IMR-90 (cell line): ENCODE data around the gene KCNK7. TPM values are rescaled to one million over a fixed set of nuclear protein-coding genes. Genes with fewer than 3 reads are reported as not detected.

Experiments
- ATAC-seq: fragments of 200-7000 bp; cut with Tn5 transposase; 2 replicates; pipeline ENCODE4 v1.9.1; 2020; ENCODE audit warnings: low read depth, mild to moderate bottlenecking, moderate library complexity
- BruUV-seq: library from RNA; stranded (reverse); fragments of 400-500 nt; replicated peaks from 2 replicates; lab custom pipeline; 2021; lab: Mats Ljungman, UMichigan
- CTCF ChIA-PET: fragments of 300-600 bp; formaldehyde crosslinking; extraction: SDS; loops from one replicate; lab custom pipeline; 2021; ENCODE audit warnings: antibody characterized with exemption; lab: Yijun Ruan, JAX
- POLR2A ChIA-PET: fragments of 300-600 bp; sonication (Branson Sonifier 250); formaldehyde crosslinking; loops from one replicate; lab custom pipeline; 2022; ENCODE audit warnings: antibody characterized with exemption; ENCODE audit not compliant: unreplicated experiment; lab: Charles Lee
- DNase-seq: peaks from one replicate; pipeline ENCODE4 v3.0.0; 2013
- H2AFZ ChIP-seq: replicated peaks from 2 replicates; pipeline ENCODE3; 2013; ENCODE audit warnings: low read length, mild to moderate bottlenecking; ENCODE audit not compliant: poor library complexity
- H2AK5ac ChIP-seq: 2 replicates; pipeline ENCODE4 v1.6.1; 2013; ENCODE audit warnings: low read depth, low read length, inconsistent platforms
- H2AK9ac ChIP-seq: replicated peaks from 2 replicates; pipeline ENCODE3; 2013; ENCODE audit warnings: mild to moderate bottlenecking, low read depth, low read length, moderate library complexity; ENCODE audit not compliant: poor library complexity
- H2BK120ac ChIP-seq: 2 replicates; pipeline ENCODE4 v1.6.1; 2013; ENCODE audit warnings: low read depth, low read length, inconsistent platforms
- H2BK15ac ChIP-seq: 3 replicates; pipeline ENCODE4 v1.6.1; 2013; ENCODE audit warnings: low read depth, low read length, inconsistent platforms
- H2BK20ac ChIP-seq: 2 replicates; pipeline ENCODE4 v1.6.1; 2013; ENCODE audit warnings: low read depth, mild to moderate bottlenecking, inconsistent platforms, low read length, moderate library complexity
- H2BK5ac ChIP-seq: 2 replicates; pipeline ENCODE4 v1.6.1; 2013; ENCODE audit warnings: mild to moderate bottlenecking, low read depth, low read length, inconsistent platforms; ENCODE audit not compliant: poor library complexity, severe bottlenecking
- H3K14ac ChIP-seq: replicated peaks from 2 replicates; pipeline ENCODE4 v1.6.1; 2013; ENCODE audit warnings: low read depth, low read length, inconsistent platforms
- H3K18ac ChIP-seq: 2 replicates; pipeline ENCODE4 v1.6.1; 2013; ENCODE audit warnings: low read depth, low read length, control low read depth
- H3K23ac ChIP-seq: 2 replicates; pipeline ENCODE4 v1.6.1; 2013; ENCODE audit warnings: low read depth, low read length, inconsistent platforms
- H3K27ac ChIP-seq: 2 replicates; pipeline ENCODE4 v1.5.1; 2013; ENCODE audit warnings: mild to moderate bottlenecking, control low read depth, low read length; ENCODE audit not compliant: insufficient read depth
- H3K27me3 ChIP-seq: 2 replicates; pipeline ENCODE4 v1.6.1; 2013; ENCODE audit warnings: low read length; ENCODE audit not compliant: control insufficient read depth, insufficient read depth
- H3K36me3 ChIP-seq: 2 replicates; pipeline ENCODE4 v1.6.1; 2013; ENCODE audit warnings: low read length, mixed read lengths; ENCODE audit not compliant: control insufficient read depth, insufficient read depth
- H3K4ac ChIP-seq: 2 replicates; pipeline ENCODE4 v1.6.1; 2013; ENCODE audit warnings: low read depth, low read length, inconsistent platforms
- H3K4me1 ChIP-seq: 2 replicates; pipeline ENCODE4 v1.6.1; 2013; ENCODE audit warnings: low read length, mixed read lengths; ENCODE audit not compliant: control insufficient read depth, insufficient read depth
- H3K4me2 ChIP-seq: 2 replicates; pipeline ENCODE4 v1.6.1; 2013; ENCODE audit warnings: low read depth, mild to moderate bottlenecking, control low read depth, low read length, moderate library complexity
- H3K4me3 ChIP-seq: 2 replicates; pipeline ENCODE4 v1.5.1; 2013; ENCODE audit warnings: low read depth, mild to moderate bottlenecking, control low read depth, low read length, moderate library complexity; ENCODE audit not compliant: insufficient read depth
- H3K56ac ChIP-seq: 2 replicates; pipeline ENCODE4 v1.6.1; 2013; ENCODE audit warnings: low read length, inconsistent platforms; ENCODE audit not compliant: insufficient read depth; ENCODE audit errors: extremely low read depth
- H3K79me1 ChIP-seq, 2 experiments: 2 replicates each; pipeline ENCODE4 v1.6.1; 2013; ENCODE audit warnings: low read length in 2 of 2, inconsistent platforms in 1 of 2, low read depth in 1 of 2
- H3K9ac ChIP-seq: 2 replicates; pipeline ENCODE4 v1.6.1; 2013; ENCODE audit warnings: low read depth, low read length, control low read depth
- H3K9me1 ChIP-seq: 2 replicates; pipeline ENCODE4 v1.6.1; 2013; ENCODE audit warnings: low read length, inconsistent platforms; ENCODE audit not compliant: insufficient read depth
- H3K9me3 ChIP-seq: 2 replicates; pipeline ENCODE4 v1.6.1; 2013; ENCODE audit warnings: low read length; ENCODE audit not compliant: control insufficient read depth, insufficient read depth
- H4K20me1 ChIP-seq: 2 replicates; pipeline ENCODE4 v1.6.1; 2013; ENCODE audit warnings: low read length, inconsistent platforms; ENCODE audit not compliant: insufficient read depth
- H4K5ac ChIP-seq: 2 replicates; pipeline ENCODE4 v1.6.1; 2013; ENCODE audit warnings: mild to moderate bottlenecking, low read depth, low read length, control low read depth
- H4K8ac ChIP-seq, 2 experiments: 2 replicates each; pipeline ENCODE4 v1.6.1; 2013; ENCODE audit warnings: low read depth in 2 of 2, low read length in 2 of 2, control low read depth in 1 of 2, inconsistent platforms in 1 of 2
- H4K91ac ChIP-seq: 2 replicates; pipeline ENCODE4 v1.6.1; 2013; ENCODE audit warnings: low read depth, low read length, inconsistent platforms; ENCODE audit not compliant: insufficient read depth
- BHLHE40 ChIP-seq: fragments of 150-350 bp; IDR thresholded peaks from 2 replicates; pipeline ENCODE4 v1.6.1; 2016; ENCODE audit warnings: mild to moderate bottlenecking, low read depth, low read length
- CEBPB ChIP-seq: IDR thresholded peaks from 2 replicates; pipeline ENCODE4 v1.6.1; 2012; ENCODE audit warnings: low read depth, low read length, improper control_type of control experiment
- CHD1 ChIP-seq: IDR thresholded peaks from 2 replicates; pipeline ENCODE4 v1.6.1; 2012; ENCODE audit warnings: low read depth, low read length, improper control_type of control experiment
- CTCF ChIP-seq: conservative IDR thresholded peaks from 2 replicates; pipeline ENCODE4 v1.5.1; 2012; ENCODE audit warnings: mild to moderate bottlenecking, low read depth, low read length, improper control_type of control experiment
- ELK1 ChIP-seq: fragments of 150-350 bp; IDR thresholded peaks from 2 replicates; pipeline ENCODE4 v1.6.1; 2016; ENCODE audit warnings: low read depth, mild to moderate bottlenecking, low read length, moderate library complexity, borderline replicate concordance
- FOS ChIP-seq: fragments of 150-350 bp; IDR thresholded peaks from 2 replicates; pipeline ENCODE4 v1.6.1; 2016; ENCODE audit warnings: low read depth, low read length
- MAFK ChIP-seq: IDR thresholded peaks from 2 replicates; pipeline ENCODE4 v1.6.1; 2012; ENCODE audit warnings: low read depth, low read length, improper control_type of control experiment
- MAZ ChIP-seq: IDR thresholded peaks from 2 replicates; pipeline ENCODE4 v1.6.1; 2012; ENCODE audit warnings: low read depth, mild to moderate bottlenecking, low read length, improper control_type of control experiment, moderate library complexity, borderline replicate concordance
- MXI1 ChIP-seq: IDR thresholded peaks from 2 replicates; pipeline ENCODE4 v1.6.1; 2012; ENCODE audit warnings: low read depth, mild to moderate bottlenecking, low read length, moderate library complexity, borderline replicate concordance
- NFE2L2 ChIP-seq: fragments of 150-350 bp; IDR thresholded peaks from 2 replicates; pipeline ENCODE4 v1.6.1; 2016; ENCODE audit warnings: low read depth, mild to moderate bottlenecking, low read length
- POLR2A ChIP-seq: IDR thresholded peaks from 2 replicates; pipeline ENCODE4 v1.6.1; 2012; ENCODE audit warnings: mild to moderate bottlenecking, low read depth, low read length
- RAD21 ChIP-seq: IDR thresholded peaks from 2 replicates; pipeline ENCODE4 v1.6.1; 2012; ENCODE audit warnings: low read length, improper control_type of control experiment
- RCOR1 ChIP-seq: IDR thresholded peaks from 2 replicates; pipeline ENCODE4 v1.6.1; 2012; ENCODE audit warnings: mild to moderate bottlenecking, low read length, improper control_type of control experiment; ENCODE audit not compliant: insufficient replicate concordance
- RFX5 ChIP-seq: IDR thresholded peaks from 2 replicates; pipeline ENCODE4 v1.8.0; 2012; ENCODE audit warnings: low read depth, mild to moderate bottlenecking, low read length, moderate library complexity
- SMC3 ChIP-seq: fragments of 150-350 bp; IDR thresholded peaks from 2 replicates; pipeline ENCODE4 v1.6.1; 2016; ENCODE audit warnings: low read depth, mild to moderate bottlenecking, antibody characterized with exemption, low read length, moderate library complexity
- USF2 ChIP-seq: fragments of 150-350 bp; IDR thresholded peaks from 2 replicates; pipeline ENCODE4 v1.6.1; 2017; ENCODE audit warnings: mild to moderate bottlenecking, antibody characterized with exemption, low read length, low read depth
- WGBS, 2 experiments: methylation state at CpG; one replicate each; pipeline versions ENCODE4 v1.1.5 to v1.1.7; 2013; ENCODE audit warnings: missing lambda C conversion rate in 2 of 2; ENCODE audit not compliant: insufficient read length in 1 of 2; ENCODE audit errors: extremely low coverage in 2 of 2; 5-methylcytosine and 5-hydroxymethylcytosine counted together
- dilution Hi-C: fragments of 300-500 bp; cut with HindIII; formaldehyde crosslinking; loops from one replicate; pipeline ENCODE4 v1.14.3; 2018; ENCODE audit warnings: low sequenced_read_pairs; ENCODE audit not compliant: unreplicated experiment
- in situ Hi-C: fragments of 300-500 bp; cut with MboI; formaldehyde crosslinking; loops from 3 replicates; pipeline ENCODE4 v1.14.3; 2019; ENCODE audit warnings: low sequenced_read_pairs, inconsistent platforms, mixed read lengths
- intact Hi-C: fragments of 100-400 bp; cut with micrococcal nuclease; formaldehyde crosslinking; loops from 2 replicates; pipeline ENCODE4 v1.10.0; 2022
- polyA plus RNA-seq, 3 experiments: library from polyadenylated mRNA; depleted of rRNA; stranded (reverse); fragments of >200 nt; gene quantifications; 2 replicates each; pipeline ENCODE4 v1.2.3, GENCODE V29; 2012; ENCODE audit warnings: low replicate concordance in 1 of 3
- total RNA-seq: library from RNA; depleted of rRNA; stranded (reverse); fragments of >200 nt; gene quantifications from 2 replicates; pipeline ENCODE4 v1.2.3, GENCODE V29; 2012

KCNK7 gene
- total and polyA plus RNA-seq, 2 of the 4 experiments (the other 2 are of a cell fraction) = 0.09 TPM; not detected in 1

- H3K27ac ChIP-seq = no peak overlapping the region
- H2BK5ac ChIP-seq = no peak overlapping the region
- intact Hi-C loops (no loop called here), dilution Hi-C loops (no loop called here), in situ Hi-C loops (no loop called here)
- H4K8ac ChIP-seq = no peak overlapping the region
- no peak overlapping the region for H2BK20ac ChIP-seq
- WGBS, 2 experiments = 100% methylated on average over 4 of the region's 25 CpGs; no CpG with 5 or more reads in 1 of the 2 experiments
- H3K4me3 ChIP-seq = no peak overlapping the region
- peaks cover 3% of the 10 kb centered on the region for H4K20me1 ChIP-seq
- H4K91ac ChIP-seq = no peak overlapping the region
- peaks cover 16 to 20% of the 10 kb centered on the region in 2 experiments; a peak in 3 of 4 replicates for H3K79me1 ChIP-seq
- no TSS peak for BruUV-seq
- peak overlapping the region; percentile 32 for H2AFZ ChIP-seq
- POLR2A ChIA-PET = no interaction called here
- H3K9ac ChIP-seq = no peak overlapping the region
- no peak overlapping the region for H3K4me2 ChIP-seq
- TF ChIP-seq CTCF (no peak), USF2 (no peak), SMC3 (no peak), POLR2A (no peak), RFX5 (no peak), BHLHE40 (no peak), MAZ (no peak), CHD1 (no peak), RAD21 (no peak), CEBPB (no peak), ELK1 (no peak), MXI1 (no peak), RCOR1 (no peak), FOS (no peak), NFE2L2 (no peak), MAFK (no peak)
- H2AK9ac ChIP-seq = peak overlapping the region; percentile 62
- H2AK5ac ChIP-seq = no peak overlapping the region
- H2BK120ac ChIP-seq = no peak overlapping the region
- no peak overlapping the region for H3K56ac ChIP-seq
- H3K4ac ChIP-seq = no peak overlapping the region
- H3K36me3 ChIP-seq = peaks cover 88% of the 10 kb centered on the region
- H3K18ac ChIP-seq = no peak overlapping the region
- no peaks in the 10 kb centered on the region for H3K9me1 ChIP-seq
- CTCF ChIA-PET = no interaction called here
- no peak overlapping the region for H2BK15ac ChIP-seq
- no peak for ATAC-seq
- H3K27me3 ChIP-seq = no peaks in the 10 kb centered on the region
- no peak overlapping the region for H3K23ac ChIP-seq
- no peaks in the 10 kb centered on the region for H3K4me1 ChIP-seq
- H3K9me3 ChIP-seq = no peaks in the 10 kb centered on the region
- H3K14ac ChIP-seq = no peak overlapping the region
- no peak overlapping the region for H4K5ac ChIP-seq
- DNase-seq = no peak
Observed at GRCh38 chr11:65623852-65624616, 28.4 kb upstream of the KCNK7 start.
